Mucosa of descending colon (tissue), 3 donors: ENCODE measurements around the gene CTNNBL1. TPM values are rescaled to one million over a fixed set of nuclear protein-coding genes. Genes with fewer than 3 reads are reported as not detected.
A peak's percentile ranks its signal among the peaks of the same experiment; 100 is the strongest.

Experiments used
- ATAC-seq: fragments of 200-7000 bp; cut with Tn5 transposase; one replicate; pipeline ENCODE4 v1.9.1; 2020; ENCODE audit warnings: mild to moderate bottlenecking, moderate library complexity
- DNase-seq, 3 donors: peaks; one replicate each; pipeline ENCODE4 v3.0.0-alpha.2; 2020
- H3K36me3 ChIP-seq: fragments of 200-600 bp; one replicate; pipeline ENCODE4 v1.8.0; 2021; ENCODE audit warnings: low read depth, mild to moderate bottlenecking
- H3K4me1 ChIP-seq: fragments of 200-600 bp; one replicate; pipeline ENCODE4 v1.8.0; 2021; ENCODE audit warnings: low read depth, mild to moderate bottlenecking
- H3K4me3 ChIP-seq: fragments of 200-600 bp; one replicate; pipeline ENCODE4 v1.8.0; 2021; ENCODE audit warnings: mild to moderate bottlenecking
- H3K9me3 ChIP-seq: fragments of 200-600 bp; one replicate; pipeline ENCODE4 v1.8.0; 2021; ENCODE audit warnings: mild to moderate bottlenecking
- CTCF ChIP-seq: fragments of 200-600 bp; IDR thresholded peaks from one replicate; pipeline ENCODE4 v1.8.0; 2022; ENCODE audit warnings: antibody characterized with exemption, mild to moderate bottlenecking
- intact Hi-C, 2 donors: fragments of 100-400 bp; cut with DNase I in 1 of 2; cut with micrococcal nuclease in 1 of 2; formaldehyde crosslinking; loops; one replicate each; pipeline versions ENCODE4 v1.11.0 to v1.11.1; 2022; cut with DNase I, micrococcal nuclease
- total RNA-seq, 3 donors: library from RNA; stranded (reverse); fragmentation: NEBNext Ultra II Directional in 2 of 3; extraction: Animal tissue kit (Norgen Biotek cat#: 25700) in 2 of 3; gene quantifications; one replicate each; pipeline versions ENCODE4 v1.2.1 to v1.2.4, GENCODE V29; 2021 to 2023
- donor health status: DM: no; HTN: no; CAD: no; lungs with moderate emphysema.
- donor health status: DM: no; HTN: no; CAD: no.
- donor health status: DM: no; HTN: yes; CAD: no.

Gene CTNNBL1
- total RNA-seq, 3 donors from 2014 or later, result 31.0 to 64.8 (median 37.8) TPM

GRCh38 chr20:37650661-37651060 lies 43.2 kb upstream of the CTNNBL1 start:
- Histone ChIP-seq H3K36me3 (no peaks in the 10 kb centered on the region), H3K4me3 (no peak overlapping the region), H3K4me1 (no peaks in the 10 kb centered on the region), H3K9me3 (no peaks in the 10 kb centered on the region)
- no peak for ATAC-seq
- TF ChIP-seq CTCF, result no peak
- no peak for DNase-seq
- intact Hi-C loops, result no loop called here

GRCh38 chr20:37651932-37652331 lies 41.9 kb upstream of the CTNNBL1 start:
- intact Hi-C loops, result no loop called here
- Histone ChIP-seq H3K4me3 (no peak overlapping the region), H3K9me3 (no peaks in the 10 kb centered on the region), H3K36me3 (no peaks in the 10 kb centered on the region), H3K4me1 (no peaks in the 10 kb centered on the region)
- DNase-seq (peak in 2 of 3 donors; percentile 21 to 40), ATAC-seq (peak; percentile 71)
- no peak for TF ChIP-seq CTCF

GRCh38 chr20:37656945-37657344 lies 36.9 kb upstream of the CTNNBL1 start:
- TF ChIP-seq CTCF, result no peak
- Histone ChIP-seq H3K9me3 (no peaks in the 10 kb centered on the region), H3K4me3 (no peak overlapping the region), H3K4me1 (no peaks in the 10 kb centered on the region), H3K36me3 (no peaks in the 10 kb centered on the region)
- DNase-seq, result no peak
- ATAC-seq, result no peak
- intact Hi-C loops, result no loop called here

GRCh38 chr20:37657924-37658804 lies 35.7 kb upstream of the CTNNBL1 start:
- ATAC-seq, result no peak
- DNase-seq, result no peak
- Histone ChIP-seq H3K4me1 (no peaks in the 10 kb centered on the region), H3K36me3 (no peaks in the 10 kb centered on the region), H3K4me3 (no peak overlapping the region), H3K9me3 (no peaks in the 10 kb centered on the region)
- TF ChIP-seq CTCF, result no peak
- intact Hi-C loops, result no loop called here

- no peaks in the 10 kb centered on the region for H3K4me1 ChIP-seq
- no peak for ATAC-seq
- no peaks in the 10 kb centered on the region for H3K9me3 ChIP-seq
- H3K36me3 ChIP-seq, result no peaks in the 10 kb centered on the region
- DNase-seq, result no peak
- TF ChIP-seq CTCF, result no peak
- H3K4me3 ChIP-seq, result no peak overlapping the region
- intact Hi-C loops, result no loop called here
Measured at GRCh38 chr20:37661519-37661918, 32.3 kb upstream of the CTNNBL1 start.
